Activated CD4-positive, alpha-beta T cell treated with anti-CD3 and anti-CD28 coated beads for 48 hours (primary cell): Measurements from ENCODE around the gene CCDC30.
A peak's percentile ranks its signal among the peaks of the same experiment; 100 is the strongest.

Experiments
- DNase-seq: peaks from one replicate; pipeline ENCODE4 v3.0.0-alpha.2; 2020

The CCDC30 gene

DNA sequence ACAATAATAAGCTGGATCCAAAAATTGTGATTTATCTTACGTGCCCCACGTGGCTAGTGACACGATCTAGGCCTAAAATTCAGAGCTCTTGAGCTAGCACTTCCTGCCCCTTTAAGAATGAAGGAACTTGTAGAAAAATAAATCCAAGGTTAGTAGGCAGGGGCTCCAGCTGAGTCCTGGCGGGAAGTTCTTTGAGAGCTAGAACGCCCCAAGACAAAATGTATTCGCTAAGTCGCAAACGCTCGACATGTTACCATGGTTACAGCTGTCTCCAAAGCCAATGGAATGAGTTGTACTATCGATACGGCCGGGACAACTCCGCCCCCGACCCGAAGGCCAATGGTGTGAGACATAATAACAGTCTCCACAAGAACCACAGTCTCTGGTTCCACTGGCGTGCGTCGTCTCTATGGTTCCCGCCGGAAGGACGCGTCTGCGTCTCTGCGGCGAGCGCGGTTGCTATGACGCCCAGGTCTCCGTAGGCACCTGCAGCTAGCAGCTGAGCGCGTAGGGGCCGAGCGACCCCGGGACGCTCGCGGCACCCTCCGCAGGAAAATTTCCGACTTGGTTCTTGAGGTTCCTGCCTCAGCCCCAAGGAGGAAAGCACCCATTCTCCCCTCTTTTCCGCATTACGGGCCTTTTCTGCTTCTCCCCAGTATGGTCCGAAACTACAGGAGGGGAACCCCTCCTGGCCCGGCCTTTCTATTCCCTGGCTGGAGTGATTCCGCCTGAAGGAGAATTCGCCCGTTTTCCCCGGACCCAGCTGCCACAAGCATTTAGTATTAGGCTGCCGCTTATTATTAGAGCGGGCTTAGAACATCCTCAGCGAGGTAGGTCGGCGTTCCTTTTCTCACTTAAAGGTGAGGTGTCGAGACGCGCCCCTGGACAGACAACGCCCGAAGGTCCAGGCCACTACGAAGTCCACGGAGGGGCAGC lies at the start of gene CCDC30:
Gene CCDC30, plus strand, starts transcription at position 459 of the 936 bp plus-strand sequence. CDS start 17,266 bp downstream, outside the sequence.
- DNase-seq: peak; percentile 97

DNA sequence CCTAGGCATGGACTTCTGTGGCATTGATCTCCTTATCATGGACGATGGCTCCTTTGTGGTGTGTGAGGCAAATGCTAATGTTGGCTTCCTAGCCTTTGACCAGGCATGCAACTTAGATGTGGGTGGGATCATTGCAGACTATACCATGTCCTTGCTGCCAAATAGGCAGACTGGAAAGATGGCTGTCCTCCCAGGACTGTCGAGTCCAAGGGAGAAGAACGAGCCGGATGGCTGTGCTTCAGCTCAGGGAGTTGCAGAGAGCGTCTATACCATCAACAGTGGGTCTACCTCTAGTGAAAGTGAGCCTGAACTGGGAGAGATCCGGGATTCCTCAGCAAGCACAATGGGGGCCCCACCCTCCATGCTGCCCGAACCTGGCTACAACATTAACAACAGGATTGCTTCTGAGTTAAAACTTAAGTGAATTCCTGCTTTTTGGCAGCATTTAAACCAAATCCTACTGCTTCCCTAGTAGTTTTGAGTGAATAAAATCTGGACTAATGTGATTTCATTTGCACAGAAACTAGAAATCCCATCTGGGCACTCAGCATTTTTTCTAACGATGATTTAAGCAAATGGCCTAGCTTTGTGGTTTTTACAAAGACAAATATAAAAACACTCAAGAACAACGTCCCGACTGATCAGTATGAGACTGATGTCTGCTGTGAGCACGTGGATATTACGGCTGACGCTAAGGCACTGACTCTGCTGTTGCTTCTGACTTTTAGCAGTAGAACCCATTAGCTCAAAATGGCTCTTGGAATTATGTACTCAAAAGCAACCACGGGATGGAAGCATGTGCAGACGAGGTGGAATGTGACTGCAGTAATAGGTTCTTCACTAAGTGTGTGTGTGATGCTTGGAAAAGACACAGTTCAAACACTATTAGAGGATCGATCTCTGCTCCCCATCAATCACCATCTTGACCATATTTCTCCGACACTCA lies 48.3 kb upstream of the CCDC30 start:
- no peak for DNase-seq

DNA sequence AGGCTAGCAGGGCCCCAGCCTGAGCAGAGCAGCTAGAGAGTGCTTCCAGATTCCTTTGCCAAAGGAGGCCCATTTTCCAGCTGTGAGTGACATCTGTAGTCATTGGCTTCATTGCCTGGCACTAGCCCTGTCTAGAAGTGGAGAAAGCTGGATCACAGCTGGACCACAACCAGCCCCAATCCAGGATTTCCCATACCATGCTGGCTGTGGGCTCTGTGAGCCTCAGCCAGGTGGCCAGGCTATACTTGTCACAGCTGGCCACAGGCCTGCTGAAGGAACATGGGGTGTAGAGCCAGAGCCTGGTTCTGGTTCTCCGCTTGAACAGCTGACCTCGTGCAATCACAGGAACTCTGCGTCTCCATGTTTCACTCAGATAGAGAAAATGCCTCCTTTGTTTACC lies 45.9 kb upstream of the CCDC30 start:
- no peak for DNase-seq

DNA sequence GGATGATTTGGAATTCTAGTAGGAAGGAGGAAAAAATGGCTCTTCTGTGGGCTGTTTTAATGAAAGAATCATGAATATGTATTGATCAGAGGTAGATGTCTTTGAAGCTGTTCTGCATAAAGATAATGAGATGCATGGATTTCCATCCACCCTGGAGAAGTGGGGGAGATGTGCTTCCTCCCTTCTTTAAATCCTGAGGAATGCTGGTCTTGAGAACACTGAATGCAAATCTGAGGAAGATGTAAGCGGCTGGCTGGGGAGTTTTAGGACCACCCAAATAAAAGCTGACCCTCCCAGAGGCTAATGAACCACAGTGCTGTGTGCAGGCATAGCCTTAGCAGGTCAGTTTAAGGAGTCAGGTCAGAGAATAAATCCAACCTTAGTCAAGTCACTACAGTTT lies 44.6 kb upstream of the CCDC30 start:
- no peak for DNase-seq

DNA sequence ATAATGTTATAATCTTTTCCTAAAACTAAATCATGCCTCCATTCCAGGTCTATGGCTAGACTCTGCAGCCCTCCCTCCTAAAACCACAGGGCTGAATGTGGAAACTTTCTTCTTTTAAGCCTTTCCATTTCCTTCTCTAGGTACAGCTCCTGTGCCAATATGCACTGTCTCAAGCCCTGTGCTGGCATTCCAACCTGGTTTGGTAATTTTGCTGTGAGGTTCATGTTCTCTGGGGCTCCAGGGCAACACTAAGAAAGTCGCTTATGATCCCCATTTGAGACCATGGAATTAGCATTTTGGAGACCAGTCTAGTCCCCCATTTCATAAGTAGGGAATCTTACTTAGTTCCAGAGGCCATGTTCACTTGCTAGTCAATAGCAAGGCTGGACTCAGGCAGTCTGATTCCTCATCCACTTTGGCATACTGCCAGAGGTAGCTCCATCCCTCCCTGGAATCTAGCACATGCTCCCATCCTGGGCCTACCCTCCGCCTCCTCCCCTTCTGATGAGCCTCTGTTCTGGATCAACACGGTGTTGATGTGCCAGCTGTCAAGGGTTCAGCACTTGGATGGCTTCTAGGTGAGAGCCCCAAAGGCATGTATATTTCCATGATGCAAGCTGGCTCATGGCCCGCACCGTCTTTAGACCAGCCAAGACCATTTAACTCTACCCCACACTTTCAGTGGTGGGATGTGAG lies 43.8 kb upstream of the CCDC30 start:
- no peak for DNase-seq

DNA sequence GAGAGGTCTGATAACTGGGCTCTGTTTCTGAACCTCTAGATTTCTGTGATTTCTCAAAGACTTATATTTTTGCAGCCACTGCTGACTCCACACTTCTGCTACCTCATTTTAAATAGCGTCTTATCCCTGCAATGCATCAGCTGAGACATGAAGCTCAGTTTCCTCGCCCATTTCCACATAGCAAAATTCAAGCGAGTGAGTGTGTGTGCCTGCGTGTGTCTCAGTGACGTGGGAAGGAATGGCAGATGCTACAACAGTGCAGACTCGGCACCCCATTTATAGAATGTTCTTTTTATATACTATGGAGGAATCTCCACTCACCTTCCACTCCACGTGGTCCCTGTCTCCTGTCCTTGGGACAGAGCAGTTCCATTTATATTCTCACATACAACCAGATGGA lies 43.0 kb upstream of the CCDC30 start:
- DNase-seq: no peak

DNA sequence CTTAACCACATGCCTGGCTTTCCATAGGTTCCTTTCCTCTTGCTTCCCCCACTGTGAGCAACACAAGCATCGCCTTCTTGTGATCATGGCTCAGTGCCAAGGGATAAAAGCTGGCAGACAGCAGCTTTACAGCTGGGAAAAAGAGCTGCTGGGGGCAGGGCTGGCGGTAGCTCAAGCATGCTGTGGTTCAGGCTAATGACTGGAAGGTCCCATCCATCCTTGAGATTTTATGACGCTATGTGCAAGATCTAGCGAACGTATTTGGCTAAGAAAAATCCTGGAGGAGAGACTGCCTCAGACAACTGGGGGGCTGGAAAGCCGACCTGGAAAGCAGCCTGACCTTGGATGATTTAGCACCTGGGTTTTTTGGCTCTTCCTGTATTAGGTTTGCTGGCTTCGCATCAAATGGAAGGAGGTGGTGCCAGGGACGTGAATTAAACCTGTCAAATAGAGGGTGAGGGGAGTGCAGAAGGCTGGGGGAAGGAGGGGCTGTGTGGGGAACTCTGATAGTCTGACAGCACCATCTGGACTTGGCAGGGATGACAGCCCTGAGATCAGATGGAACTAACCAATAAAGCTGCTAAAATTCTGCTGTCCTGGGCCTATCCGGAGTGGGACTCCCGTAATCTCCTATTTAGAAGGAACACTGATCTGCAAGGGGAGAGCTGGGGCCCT lies 42.0 kb upstream of the CCDC30 start:
- DNase-seq: no peak

DNA sequence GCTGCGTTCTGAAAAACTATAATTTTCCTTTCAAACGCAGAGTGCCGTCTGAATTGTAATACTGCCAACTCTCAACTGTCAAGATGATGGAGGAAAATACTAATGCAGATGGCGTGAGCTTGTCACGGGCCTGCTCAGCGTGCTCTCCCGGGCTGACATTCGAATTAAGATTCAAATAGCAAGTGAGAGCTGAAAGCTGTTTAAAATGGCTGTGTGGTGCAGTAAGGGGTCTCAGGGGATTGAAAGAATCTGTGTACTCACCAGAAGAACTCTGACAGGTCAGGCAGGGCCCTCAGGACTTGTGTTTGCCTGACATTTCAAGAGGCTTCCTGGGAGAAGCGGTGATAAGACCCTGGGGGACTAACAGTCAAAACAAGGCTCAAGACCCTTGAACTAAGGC lies 40.3 kb upstream of the CCDC30 start:
- no peak for DNase-seq

DNA sequence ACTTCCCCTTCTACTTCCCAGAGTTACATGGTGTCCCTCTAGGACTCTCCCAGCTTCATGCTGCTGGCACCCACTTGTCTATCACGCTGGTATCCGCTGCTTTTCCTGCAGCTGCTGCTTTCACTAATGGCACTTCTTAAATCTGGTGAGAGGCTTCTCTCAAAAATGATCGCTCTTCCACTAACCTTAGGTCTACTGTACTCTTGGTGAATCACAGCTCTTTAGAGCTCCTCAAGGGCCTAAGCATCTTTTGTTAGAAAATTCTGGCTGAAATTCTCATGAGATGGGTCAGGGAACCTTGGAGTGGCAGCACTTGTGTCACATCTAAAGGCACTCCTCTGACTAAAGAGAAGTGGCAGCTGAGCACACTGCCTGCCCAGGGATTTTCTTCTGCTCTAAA lies 39.4 kb upstream of the CCDC30 start:
- DNase-seq: no peak

DNA sequence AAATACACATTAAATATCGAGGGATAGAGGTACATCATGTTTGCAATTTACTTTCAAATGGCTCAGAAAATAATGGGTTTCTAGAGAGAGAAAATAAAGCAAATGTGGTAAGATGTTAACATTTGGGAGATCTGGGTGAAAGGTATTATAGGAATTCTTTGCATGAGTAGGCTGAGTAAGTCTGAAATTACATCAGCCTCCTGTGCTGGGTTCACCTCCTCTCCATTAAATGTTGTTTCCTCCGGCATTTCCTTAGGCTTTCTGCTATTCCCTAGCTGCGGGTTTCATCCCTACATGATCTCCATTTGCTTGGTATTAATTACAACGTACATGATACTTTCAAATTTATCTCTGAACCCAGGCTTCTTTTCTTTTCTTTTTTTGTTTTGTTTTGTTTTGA lies 38.9 kb upstream of the CCDC30 start:
- no peak for DNase-seq

DNA sequence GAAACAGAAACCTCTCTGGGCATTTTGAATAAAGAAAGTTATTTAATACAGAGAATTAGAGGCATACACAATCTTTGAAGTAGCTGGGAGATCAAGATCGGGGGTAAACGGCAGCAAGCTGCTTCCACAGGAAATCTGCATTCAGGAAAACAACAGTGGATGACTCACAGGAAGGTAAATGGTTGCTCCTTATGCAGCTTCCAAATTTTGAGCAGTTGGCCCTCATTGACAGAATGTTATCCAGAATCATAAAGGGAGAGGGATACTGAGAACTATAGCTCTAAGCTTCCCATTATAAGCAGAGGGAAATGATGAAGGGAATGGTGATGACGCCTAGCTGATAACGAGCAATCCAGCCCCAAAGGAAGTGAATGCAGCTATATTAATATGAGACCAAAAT lies 35.8 kb upstream of the CCDC30 start:
- no peak for DNase-seq

DNA sequence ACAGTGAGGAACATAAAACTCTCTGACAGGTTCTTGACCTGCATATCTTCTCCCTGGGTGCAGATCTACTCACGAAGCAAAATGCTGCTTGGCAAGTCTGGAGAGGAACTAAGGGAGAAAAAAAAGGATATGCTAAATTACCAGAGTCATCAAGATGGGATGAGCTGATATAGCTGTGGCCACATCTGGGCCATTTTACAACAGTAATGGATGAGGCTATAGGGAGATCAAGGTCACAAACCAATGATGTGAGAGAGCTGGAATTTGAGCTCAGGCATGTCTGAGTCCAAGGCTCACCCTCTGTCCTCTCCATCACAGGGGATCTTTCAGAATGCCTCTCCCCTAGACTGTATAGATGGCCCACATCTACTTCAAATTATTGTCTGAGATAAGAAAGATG lies 33.5 kb upstream of the CCDC30 start:
- no peak for DNase-seq

DNA sequence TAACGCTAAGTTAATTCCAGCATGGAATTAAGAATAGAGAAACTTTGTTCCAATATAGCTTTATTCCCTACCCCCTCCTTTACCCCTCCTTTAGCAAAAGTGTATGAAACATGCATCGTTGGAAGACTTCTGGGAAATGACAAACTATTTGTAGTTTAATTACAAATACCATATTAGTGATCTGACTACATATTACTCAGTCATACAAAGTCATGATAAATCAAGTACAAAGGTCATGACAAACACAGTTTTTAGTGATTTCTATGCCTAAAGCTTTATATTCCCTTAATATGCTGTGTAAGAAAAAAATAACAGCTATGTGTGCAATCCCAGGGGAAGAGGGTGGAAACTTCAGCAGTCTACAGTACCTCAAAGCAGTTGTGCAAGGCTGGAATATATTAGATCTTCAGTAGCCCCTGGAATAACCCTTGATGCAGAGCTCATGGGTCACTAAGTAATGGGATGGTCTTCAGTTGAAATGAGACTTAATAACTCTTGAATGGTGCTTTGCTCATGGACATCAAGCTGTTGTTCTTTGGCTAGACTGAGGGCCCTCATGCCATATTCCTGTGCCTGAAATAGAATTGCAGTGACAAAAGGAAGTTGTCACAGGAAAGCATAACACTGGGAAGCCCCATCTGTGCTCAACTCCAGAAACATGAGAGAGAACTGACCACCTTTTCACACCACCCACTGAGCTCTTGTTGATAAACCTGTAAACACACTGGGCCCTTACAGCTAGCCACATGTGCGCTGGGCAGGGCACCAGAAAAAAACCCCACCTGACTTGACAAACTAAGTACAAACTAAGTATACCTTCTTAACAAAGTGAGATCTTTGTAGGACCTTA lies 32.6 kb upstream of the CCDC30 start:
- no peak for DNase-seq

DNA sequence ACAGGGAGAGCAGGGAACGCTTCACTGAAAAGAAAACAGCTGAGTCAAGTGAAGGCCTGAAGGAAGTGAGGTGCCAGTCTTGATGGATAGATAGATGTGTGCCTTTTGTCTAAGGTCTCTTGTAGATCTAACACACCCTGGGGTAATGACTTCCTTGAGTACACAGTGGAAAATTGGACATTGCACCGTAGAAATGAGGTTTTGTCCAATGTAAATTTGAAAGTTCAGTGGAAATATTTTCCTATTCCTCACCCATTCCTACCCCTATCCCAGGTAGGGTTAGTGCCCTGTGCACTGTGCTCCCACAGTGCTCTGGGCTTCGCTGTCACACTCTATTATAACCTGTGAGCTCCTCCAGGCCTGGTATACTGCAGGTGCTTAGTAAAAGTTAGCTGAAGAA lies 31.6 kb upstream of the CCDC30 start:
- DNase-seq: no peak

DNA sequence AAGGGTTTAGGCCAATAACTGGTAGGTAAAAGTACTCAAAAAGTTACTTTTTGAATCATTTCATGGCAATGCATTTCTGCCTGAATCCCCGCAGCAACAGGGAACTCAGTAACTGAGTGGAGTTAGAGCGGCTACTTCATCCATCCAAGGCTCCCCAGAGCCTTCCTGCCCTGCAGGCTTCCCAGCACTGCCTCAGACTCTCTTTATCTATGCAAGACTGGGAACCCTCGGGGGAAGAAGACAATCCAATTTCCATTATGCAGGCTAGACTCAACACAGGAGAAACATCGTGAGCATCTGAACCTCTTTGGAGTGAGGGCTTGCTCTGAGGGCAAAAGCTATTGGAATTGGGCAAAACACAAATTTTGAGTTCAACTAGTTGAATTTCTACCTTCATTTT lies 30.4 kb upstream of the CCDC30 start:
- no peak for DNase-seq

DNA sequence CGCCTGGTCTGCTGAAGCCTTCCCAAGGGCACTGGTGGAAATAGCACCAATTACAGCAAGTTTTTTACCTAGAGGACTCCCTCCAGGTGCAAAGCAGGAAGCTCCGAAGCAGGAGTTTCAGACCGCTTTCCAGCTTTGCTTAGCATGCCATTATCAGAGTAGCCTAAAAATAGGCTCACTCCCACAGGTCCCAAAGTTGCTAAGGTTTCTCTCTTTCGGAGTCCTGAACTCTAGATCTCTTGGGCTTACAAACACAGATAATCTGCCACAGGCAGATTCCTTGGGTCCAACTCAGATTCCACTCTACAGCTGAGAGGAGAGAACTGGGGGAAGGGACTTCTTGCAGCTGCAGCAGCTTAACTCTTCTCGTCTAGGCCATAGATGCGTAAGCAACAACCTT lies 29.7 kb upstream of the CCDC30 start:
- no peak for DNase-seq

DNA sequence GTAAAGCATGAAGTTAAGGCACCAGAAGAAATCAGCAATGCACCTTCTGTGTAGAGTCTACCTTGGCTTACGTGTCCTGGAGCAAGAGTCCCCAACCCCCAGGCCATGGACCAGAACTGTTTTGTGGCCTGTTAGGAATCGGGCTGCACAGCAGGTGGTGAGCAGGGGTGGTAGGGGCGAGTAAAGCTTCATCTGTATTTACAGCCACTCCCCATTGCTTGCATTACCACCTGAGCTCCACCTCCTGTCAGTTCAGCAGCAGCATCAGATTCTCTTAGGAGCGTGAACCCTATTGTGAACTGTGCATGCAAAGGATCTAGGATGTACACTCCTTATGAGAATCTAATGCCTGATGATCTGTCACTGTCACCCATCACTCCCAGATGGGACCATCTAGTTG lies 28.7 kb upstream of the CCDC30 start:
- DNase-seq: no peak

DNA sequence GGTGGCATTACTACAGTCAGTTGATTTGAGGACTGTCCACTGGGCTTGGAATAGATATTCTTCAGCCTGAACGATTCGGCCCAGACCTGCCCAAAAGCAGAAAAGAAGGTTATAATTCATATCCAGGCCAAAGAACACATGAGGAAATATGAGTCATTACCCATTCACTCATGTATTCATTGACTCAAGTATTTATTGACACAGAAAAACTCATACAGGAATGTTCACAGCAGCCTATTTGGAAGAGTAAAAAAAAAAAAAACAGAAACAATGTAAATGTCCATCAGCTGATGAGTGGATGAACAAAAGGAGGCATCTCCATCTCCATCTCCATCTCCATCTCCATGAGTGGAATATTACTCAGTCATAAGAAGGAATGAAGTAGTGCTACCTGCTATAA lies 23.1 kb upstream of the CCDC30 start:
- no peak for DNase-seq

DNA sequence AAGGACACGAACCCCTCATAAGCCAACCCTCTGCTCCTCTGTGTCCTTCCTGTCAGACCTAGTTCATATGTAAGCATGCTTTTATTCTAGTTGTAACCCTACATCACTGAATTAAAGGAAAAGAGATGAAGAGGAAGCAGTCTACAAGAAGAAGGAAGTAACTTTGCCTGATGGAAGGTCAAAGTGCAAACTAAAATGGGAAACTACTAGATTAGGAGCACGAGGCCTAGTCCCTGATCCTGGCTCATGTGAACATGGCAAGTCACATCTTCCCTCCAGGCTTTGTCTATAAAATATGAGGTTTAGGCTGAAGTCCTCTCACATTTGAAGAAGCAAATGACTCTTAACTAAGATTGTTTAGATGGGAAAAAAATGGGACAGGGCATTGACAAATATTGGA lies 20.4 kb upstream of the CCDC30 start:
- DNase-seq: no peak

DNA sequence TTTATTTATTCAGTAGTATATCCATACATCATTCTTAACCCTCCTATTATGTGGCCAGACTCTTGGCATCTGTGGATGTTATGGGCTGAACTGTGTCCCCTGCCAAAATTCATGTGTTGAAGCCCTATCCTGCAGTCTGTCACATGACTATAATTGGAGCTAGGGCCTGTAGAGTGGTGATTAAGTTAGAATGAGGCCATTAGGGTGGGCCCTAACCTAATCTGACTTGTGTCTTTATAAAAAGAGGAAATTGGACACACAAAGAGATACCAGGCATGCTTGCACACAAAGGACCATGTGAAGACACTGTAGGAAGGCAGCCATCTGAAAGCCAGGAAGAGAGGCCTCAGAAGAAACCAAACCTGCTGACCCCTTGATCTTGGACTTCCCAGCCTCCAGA lies 13.8 kb upstream of the CCDC30 start:
- DNase-seq: no peak

DNA sequence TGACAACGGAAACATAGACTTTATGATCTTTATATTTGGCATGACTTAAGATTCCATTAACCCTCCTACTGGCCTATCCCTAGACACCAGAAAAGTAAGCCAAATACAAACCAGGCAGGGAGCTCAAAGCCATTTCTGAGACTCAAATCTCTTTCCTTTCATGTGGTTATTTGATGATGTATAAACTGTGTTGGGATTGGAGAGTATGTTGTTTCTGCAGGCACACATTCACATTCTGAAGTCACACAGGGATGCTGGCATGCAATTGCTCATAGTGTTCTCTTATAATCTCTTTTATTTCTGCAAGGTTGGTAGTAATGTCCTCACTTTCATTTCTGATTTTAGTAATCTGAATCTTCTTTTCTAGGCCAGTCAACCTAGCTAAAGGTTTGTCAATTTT lies 13.0 kb upstream of the CCDC30 start:
- no peak for DNase-seq

DNA sequence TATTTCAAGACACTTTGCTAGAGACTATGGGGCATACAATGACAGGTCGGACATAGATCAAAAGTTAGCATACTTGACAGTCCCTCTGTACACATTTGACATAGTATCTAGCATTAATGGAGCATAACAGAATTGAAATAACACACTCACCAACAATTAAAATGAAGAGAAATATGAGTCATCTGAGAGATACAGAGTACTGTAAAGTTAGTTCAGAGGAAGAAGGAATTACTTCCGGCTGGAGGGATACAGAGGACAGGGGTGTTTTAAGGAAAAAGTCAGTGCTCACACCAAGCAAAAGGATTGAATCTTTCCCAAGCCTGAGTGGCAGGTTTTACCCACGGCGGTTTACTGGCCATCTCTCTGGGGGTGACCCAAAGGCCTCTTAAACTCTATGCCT lies 9.7 kb upstream of the CCDC30 start:
- DNase-seq: no peak
